Measurements from ENCODE around the gene KCTD21.

KCTD21 gene

DNA sequence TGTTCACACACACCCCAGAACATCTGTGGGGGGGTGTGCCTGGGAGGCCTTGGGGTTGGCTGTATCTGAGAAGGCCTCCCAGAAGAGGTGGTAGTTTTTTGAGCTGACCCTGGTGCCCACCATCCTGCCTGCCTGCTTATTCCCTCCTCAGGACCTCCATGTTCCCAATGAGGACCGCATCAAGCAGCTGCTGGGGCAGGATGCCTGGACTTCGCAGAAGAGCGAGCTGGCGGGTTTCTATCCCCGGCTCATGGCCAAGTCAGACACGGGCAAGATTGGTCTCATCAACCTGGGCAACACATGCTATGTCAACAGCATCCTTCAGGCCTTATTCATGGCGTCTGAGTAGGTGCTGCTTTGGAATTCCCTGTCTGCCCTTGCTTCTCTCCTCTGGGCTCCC is 17.3 kb upstream of the KCTD21 start:
- H3K4me2 ChIP-seq (ENCODE audit: low read length): no peak overlapping the region
- H3K4me3 ChIP-seq (ENCODE audit: low read depth, low read length, poor library complexity, severe bottlenecking): no peak overlapping the region
- H3K27me3 ChIP-seq (ENCODE audit: insufficient read depth, low read length): no peaks in the 10 kb centered on the region
- H3K36me3 ChIP-seq (ENCODE audit: insufficient read depth, low read length): no peaks in the 10 kb centered on the region
- H3K9me3 ChIP-seq (ENCODE audit: low read length): no peaks in the 10 kb centered on the region
- H3K9ac ChIP-seq (ENCODE audit: low read length): no peak overlapping the region
- no peaks in the 10 kb centered on the region for H3F3A ChIP-seq (ENCODE audit: insufficient read depth, low read length)
- peaks cover 6% of the 10 kb centered on the region for H3K4me1 ChIP-seq (ENCODE audit: insufficient read depth, low read length, severe bottlenecking)
- H3K27ac ChIP-seq (ENCODE audit: low read depth, low read length, poor library complexity, severe bottlenecking): no peak overlapping the region
- H3K9me2 ChIP-seq (ENCODE audit: low read depth, low read length): no peaks in the 10 kb centered on the region
- no peak overlapping the region for H2AFZ ChIP-seq (ENCODE audit: low read length)
- H3K79me2 ChIP-seq (ENCODE audit: insufficient read depth, low read length): no peaks in the 10 kb centered on the region
- TF ChIP-seq, protein P1, sequence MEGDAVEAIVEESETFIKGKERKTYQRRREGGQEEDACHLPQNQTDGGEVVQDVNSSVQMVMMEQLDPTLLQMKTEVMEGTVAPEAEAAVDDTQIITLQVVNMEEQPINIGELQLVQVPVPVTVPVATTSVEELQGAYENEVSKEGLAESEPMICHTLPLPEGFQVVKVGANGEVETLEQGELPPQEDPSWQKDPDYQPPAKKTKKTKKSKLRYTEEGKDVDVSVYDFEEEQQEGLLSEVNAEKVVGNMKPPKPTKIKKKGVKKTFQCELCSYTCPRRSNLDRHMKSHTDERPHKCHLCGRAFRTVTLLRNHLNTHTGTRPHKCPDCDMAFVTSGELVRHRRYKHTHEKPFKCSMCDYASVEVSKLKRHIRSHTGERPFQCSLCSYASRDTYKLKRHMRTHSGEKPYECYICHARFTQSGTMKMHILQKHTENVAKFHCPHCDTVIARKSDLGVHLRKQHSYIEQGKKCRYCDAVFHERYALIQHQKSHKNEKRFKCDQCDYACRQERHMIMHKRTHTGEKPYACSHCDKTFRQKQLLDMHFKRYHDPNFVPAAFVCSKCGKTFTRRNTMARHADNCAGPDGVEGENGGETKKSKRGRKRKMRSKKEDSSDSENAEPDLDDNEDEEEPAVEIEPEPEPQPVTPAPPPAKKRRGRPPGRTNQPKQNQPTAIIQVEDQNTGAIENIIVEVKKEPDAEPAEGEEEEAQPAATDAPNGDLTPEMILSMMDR (IDR thresholded peaks at IDR 0.05; ENCODE audit: low read length): no peak
- TF ChIP-seq EZH2 (IDR thresholded peaks at IDR 0.05; ENCODE audit: borderline replicate concordance, low read length): no peak
- no peaks in the 10 kb centered on the region for H4K20me1 ChIP-seq (ENCODE audit: insufficient read depth, low read length)

DNA sequence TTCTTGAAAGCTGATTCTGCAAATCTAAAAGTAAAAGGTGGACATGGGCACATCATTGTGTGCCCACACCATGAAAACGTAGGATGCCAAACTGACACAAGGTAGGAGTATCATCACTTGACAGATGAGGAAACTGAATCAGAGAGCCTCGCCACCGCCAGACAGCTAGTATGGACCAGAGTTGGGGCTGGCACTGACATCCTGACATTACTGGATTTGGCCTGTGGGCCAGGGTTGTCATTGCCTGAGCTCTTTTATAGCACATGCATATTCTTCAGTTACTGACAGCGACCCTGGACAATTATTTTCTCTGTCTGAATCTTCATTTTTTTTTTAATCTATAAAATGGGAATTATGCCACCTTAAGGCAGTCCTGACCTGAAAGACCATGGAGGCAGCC is 16.8 kb upstream of the KCTD21 start:
- H3F3A ChIP-seq (ENCODE audit: insufficient read depth, low read length): no peaks in the 10 kb centered on the region
- H3K9me2 ChIP-seq (ENCODE audit: low read depth, low read length): no peaks in the 10 kb centered on the region
- H2AFZ ChIP-seq (ENCODE audit: low read length): no peak overlapping the region
- TF ChIP-seq EZH2 (IDR thresholded peaks at IDR 0.05; ENCODE audit: borderline replicate concordance, low read length): no peak
- TF ChIP-seq, protein P1 (IDR thresholded peaks at IDR 0.05; ENCODE audit: low read length): no peak
- H3K36me3 ChIP-seq (ENCODE audit: insufficient read depth, low read length): no peaks in the 10 kb centered on the region
- no peaks in the 10 kb centered on the region for H4K20me1 ChIP-seq (ENCODE audit: insufficient read depth, low read length)
- H3K9me3 ChIP-seq (ENCODE audit: low read length): no peaks in the 10 kb centered on the region
- H3K4me2 ChIP-seq (ENCODE audit: low read length): no peak overlapping the region
- H3K4me3 ChIP-seq (ENCODE audit: low read depth, low read length, poor library complexity, severe bottlenecking): no peak overlapping the region
- no peaks in the 10 kb centered on the region for H3K27me3 ChIP-seq (ENCODE audit: insufficient read depth, low read length)
- no peaks in the 10 kb centered on the region for H3K79me2 ChIP-seq (ENCODE audit: insufficient read depth, low read length)
- H3K4me1 ChIP-seq (ENCODE audit: insufficient read depth, low read length, severe bottlenecking): peaks cover 6% of the 10 kb centered on the region
- H3K9ac ChIP-seq (ENCODE audit: low read length): no peak overlapping the region
- no peak overlapping the region for H3K27ac ChIP-seq (ENCODE audit: low read depth, low read length, poor library complexity, severe bottlenecking)

DNA sequence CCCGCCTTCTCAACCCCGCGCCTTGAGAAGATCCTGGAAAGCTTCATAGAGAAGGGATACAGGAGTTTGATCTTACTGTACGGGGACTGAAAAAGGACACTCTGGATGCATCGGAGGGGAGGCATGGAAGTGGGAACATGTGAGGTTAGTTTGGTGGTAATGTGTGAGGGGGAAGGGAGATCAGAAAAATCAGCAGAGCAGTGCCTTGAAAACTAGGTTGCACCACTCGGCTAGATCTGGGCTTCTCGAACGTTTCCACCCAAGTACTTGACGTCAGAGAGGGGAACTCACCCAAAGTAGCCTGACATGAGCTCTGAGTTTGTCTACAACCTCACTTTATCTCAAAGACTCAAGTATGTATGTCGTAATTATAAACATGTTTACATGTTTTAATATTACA is 14.8 kb upstream of the KCTD21 start:
- H4K20me1 ChIP-seq (ENCODE audit: insufficient read depth, low read length): no peaks in the 10 kb centered on the region
- no peak overlapping the region for H3K4me3 ChIP-seq (ENCODE audit: low read depth, low read length, poor library complexity, severe bottlenecking)
- no peak overlapping the region for H3K4me2 ChIP-seq (ENCODE audit: low read length)
- peaks cover 6% of the 10 kb centered on the region for H3K4me1 ChIP-seq (ENCODE audit: insufficient read depth, low read length, severe bottlenecking)
- no peaks in the 10 kb centered on the region for H3K27me3 ChIP-seq (ENCODE audit: insufficient read depth, low read length)
- no peak overlapping the region for H3K27ac ChIP-seq (ENCODE audit: low read depth, low read length, poor library complexity, severe bottlenecking)
- H2AFZ ChIP-seq (ENCODE audit: low read length): no peak overlapping the region
- no peaks in the 10 kb centered on the region for H3K9me2 ChIP-seq (ENCODE audit: low read depth, low read length)
- no peaks in the 10 kb centered on the region for H3K9me3 ChIP-seq (ENCODE audit: low read length)
- no peaks in the 10 kb centered on the region for H3K36me3 ChIP-seq (ENCODE audit: insufficient read depth, low read length)
- no peaks in the 10 kb centered on the region for H3F3A ChIP-seq (ENCODE audit: insufficient read depth, low read length)
- no peak overlapping the region for H3K9ac ChIP-seq (ENCODE audit: low read length)
- H3K79me2 ChIP-seq (ENCODE audit: insufficient read depth, low read length): no peaks in the 10 kb centered on the region
- TF ChIP-seq, protein P1 (IDR thresholded peaks at IDR 0.05; ENCODE audit: low read length): no peak
- TF ChIP-seq EZH2 (IDR thresholded peaks at IDR 0.05; ENCODE audit: borderline replicate concordance, low read length): no peak

Measured in OCI-LY1 (cell line).